Activated CD8-positive, alpha-beta memory T cell treated with anti-CD3 and anti-CD28 coated beads for 36 hours (primary cell): ENCODE data around the gene HNRNPH2. TPM values are rescaled to one million over a fixed set of nuclear protein-coding genes. Genes with fewer than 3 reads are reported as not detected.

Experiments used
- CTCF ChIA-PET: fragments of 350-600 bp; sonication (Branson Sonifier 250); formaldehyde crosslinking; loops from one replicate; lab custom pipeline; 2021; ENCODE audit warnings: antibody characterized with exemption; lab: Charles Lee
- POLR2A ChIA-PET: fragments of 350-600 bp; sonication (Branson Sonifier 250); formaldehyde crosslinking; loops from one replicate; lab custom pipeline; 2021; ENCODE audit warnings: antibody characterized with exemption; lab: Charles Lee
- total RNA-seq, 2 experiments: library from RNA; stranded (reverse); gene quantifications; one replicate each; pipeline ENCODE4 v1.2.3, GENCODE V29; 2021

HNRNPH2 gene
- total RNA-seq, 2 experiments from 2014 or later: 19.2 to 20.3 TPM

GRCh38 chrX:101430457-101431078 is 22.5 kb downstream of the HNRNPH2 start:
- ChIA-PET CTCF (no interaction called here), POLR2A (interaction anchor here (0.6 kb wide), 1 partner anchor 12 kb away, joined by 3 read pairs; no protein-coding TSS in a partner anchor)

- ChIA-PET CTCF (no interaction called here), POLR2A (no interaction called here)
Measured at GRCh38 chrX:101442085-101442484, 34.1 kb downstream of the HNRNPH2 start.

GRCh38 chrX:101449279-101449678 is 41.3 kb downstream of the HNRNPH2 start:
- POLR2A ChIA-PET: no interaction called here
- CTCF ChIA-PET: no interaction called here

- ChIA-PET CTCF (no interaction called here), POLR2A (no interaction called here)
Measured at GRCh38 chrX:101450085-101450484, 42.1 kb downstream of the HNRNPH2 start.

GRCh38 chrX:101450961-101451360 is 42.9 kb downstream of the HNRNPH2 start:
- ChIA-PET POLR2A (no interaction called here), CTCF (no interaction called here)

- POLR2A ChIA-PET: no interaction called here
- CTCF ChIA-PET: no interaction called here
Measured at GRCh38 chrX:101452056-101452455, 44.0 kb downstream of the HNRNPH2 start.

- ChIA-PET POLR2A (no interaction called here), CTCF (no interaction called here)
Measured at GRCh38 chrX:101460669-101461068, 52.6 kb downstream of the HNRNPH2 start.

GRCh38 chrX:101462892-101463291 is 54.9 kb downstream of the HNRNPH2 start:
- POLR2A ChIA-PET: no interaction called here

More at GRCh38 chrX:101462892-101463291, 54.9 kb downstream of the HNRNPH2 start:
- CTCF ChIA-PET: no interaction called here

Other genes with a start within 250 kb of the HNRNPH2 start
- under 1 TPM; 0.17 to 0.34 TPM for gene DRP2, start 188.4 kb upstream of the HNRNPH2 start, total RNA-seq
- under 1 TPM in 1 of 2 experiments, not detected in 1; 0.08 TPM for gene TAF7L, start 116.9 kb upstream of the HNRNPH2 start, total RNA-seq
- 10 to 100 TPM; 42.8 to 44.4 TPM for gene TIMM8A, start 59.5 kb upstream of the HNRNPH2 start, total RNA-seq
- gene BTK, start 22.0 kb upstream of the HNRNPH2 start, total RNA-seq: under 1 TPM; 0.74 to 0.80 TPM
- 100 to 1,000 TPM; 326 to 390 TPM for gene RPL36A, start 17.2 kb upstream of the HNRNPH2 start, total RNA-seq
- gene GLA, start 297 bp upstream of the HNRNPH2 start, total RNA-seq: 10 to 100 TPM; 52.3 to 58.2 TPM
- gene ARMCX4, start 77.2 kb downstream of the HNRNPH2 start, total RNA-seq: 1 to 10 TPM; 4.6 to 4.7 TPM
- gene ARMCX1, start 142.3 kb downstream of the HNRNPH2 start, total RNA-seq: 1 to 10 TPM; 2.5 to 2.8 TPM
- 10 to 100 TPM; 60.6 to 61.7 TPM for gene ARMCX6, start 209.8 kb downstream of the HNRNPH2 start, total RNA-seq
- gene ARMCX3, start 214.9 kb downstream of the HNRNPH2 start, total RNA-seq: 10 to 100 TPM; 47.5 to 52.0 TPM